SK-N-SH (cell line): ENCODE data around the gene SLC18A2.

ENCODE experiments used
- TEAD4 ChIP-seq: IDR thresholded peaks from 2 replicates; pipeline ENCODE4 v1.4.0; 2012; ENCODE audit warnings: mild to moderate bottlenecking, borderline replicate concordance; ENCODE audit not compliant: insufficient read depth
- TF ChIP-seq, protein P1 (sequence below): fragments of 200-600 bp; sonication (generic); IDR thresholded peaks from 2 replicates; pipeline ENCODE4 v1.6.1; 2017; ENCODE audit warnings: antibody characterized with exemption, mild to moderate bottlenecking, moderate library complexity
- TF ChIP-seq, protein P2 (sequence below): IDR thresholded peaks from 2 replicates; pipeline ENCODE4 v1.6.1; 2012; ENCODE audit warnings: mild to moderate bottlenecking, low read depth, low read length, moderate library complexity

DNA sequence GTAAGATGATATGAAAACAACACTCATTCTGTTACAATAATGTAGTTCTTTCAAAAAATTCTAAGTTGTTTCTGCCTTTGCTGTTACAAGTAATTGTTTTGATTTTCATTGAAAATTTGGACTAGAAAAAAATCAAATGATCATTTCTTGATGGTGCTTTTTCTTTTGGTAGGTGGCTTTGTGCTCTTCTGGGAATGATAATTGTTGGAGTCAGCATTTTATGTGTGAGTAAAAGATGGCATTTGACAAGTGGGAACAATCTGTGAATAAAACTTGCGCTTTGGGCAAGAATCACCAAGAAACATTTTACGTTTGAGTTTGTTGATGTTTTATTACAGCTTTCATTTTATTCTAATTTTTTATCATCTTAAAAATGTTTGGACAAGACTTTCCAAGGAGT lies 25.9 kb downstream of the SLC18A2 start:
- no peak for TF ChIP-seq TEAD4
- TF ChIP-seq, protein P1, sequence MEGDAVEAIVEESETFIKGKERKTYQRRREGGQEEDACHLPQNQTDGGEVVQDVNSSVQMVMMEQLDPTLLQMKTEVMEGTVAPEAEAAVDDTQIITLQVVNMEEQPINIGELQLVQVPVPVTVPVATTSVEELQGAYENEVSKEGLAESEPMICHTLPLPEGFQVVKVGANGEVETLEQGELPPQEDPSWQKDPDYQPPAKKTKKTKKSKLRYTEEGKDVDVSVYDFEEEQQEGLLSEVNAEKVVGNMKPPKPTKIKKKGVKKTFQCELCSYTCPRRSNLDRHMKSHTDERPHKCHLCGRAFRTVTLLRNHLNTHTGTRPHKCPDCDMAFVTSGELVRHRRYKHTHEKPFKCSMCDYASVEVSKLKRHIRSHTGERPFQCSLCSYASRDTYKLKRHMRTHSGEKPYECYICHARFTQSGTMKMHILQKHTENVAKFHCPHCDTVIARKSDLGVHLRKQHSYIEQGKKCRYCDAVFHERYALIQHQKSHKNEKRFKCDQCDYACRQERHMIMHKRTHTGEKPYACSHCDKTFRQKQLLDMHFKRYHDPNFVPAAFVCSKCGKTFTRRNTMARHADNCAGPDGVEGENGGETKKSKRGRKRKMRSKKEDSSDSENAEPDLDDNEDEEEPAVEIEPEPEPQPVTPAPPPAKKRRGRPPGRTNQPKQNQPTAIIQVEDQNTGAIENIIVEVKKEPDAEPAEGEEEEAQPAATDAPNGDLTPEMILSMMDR: no peak
- TF ChIP-seq, protein P2, sequence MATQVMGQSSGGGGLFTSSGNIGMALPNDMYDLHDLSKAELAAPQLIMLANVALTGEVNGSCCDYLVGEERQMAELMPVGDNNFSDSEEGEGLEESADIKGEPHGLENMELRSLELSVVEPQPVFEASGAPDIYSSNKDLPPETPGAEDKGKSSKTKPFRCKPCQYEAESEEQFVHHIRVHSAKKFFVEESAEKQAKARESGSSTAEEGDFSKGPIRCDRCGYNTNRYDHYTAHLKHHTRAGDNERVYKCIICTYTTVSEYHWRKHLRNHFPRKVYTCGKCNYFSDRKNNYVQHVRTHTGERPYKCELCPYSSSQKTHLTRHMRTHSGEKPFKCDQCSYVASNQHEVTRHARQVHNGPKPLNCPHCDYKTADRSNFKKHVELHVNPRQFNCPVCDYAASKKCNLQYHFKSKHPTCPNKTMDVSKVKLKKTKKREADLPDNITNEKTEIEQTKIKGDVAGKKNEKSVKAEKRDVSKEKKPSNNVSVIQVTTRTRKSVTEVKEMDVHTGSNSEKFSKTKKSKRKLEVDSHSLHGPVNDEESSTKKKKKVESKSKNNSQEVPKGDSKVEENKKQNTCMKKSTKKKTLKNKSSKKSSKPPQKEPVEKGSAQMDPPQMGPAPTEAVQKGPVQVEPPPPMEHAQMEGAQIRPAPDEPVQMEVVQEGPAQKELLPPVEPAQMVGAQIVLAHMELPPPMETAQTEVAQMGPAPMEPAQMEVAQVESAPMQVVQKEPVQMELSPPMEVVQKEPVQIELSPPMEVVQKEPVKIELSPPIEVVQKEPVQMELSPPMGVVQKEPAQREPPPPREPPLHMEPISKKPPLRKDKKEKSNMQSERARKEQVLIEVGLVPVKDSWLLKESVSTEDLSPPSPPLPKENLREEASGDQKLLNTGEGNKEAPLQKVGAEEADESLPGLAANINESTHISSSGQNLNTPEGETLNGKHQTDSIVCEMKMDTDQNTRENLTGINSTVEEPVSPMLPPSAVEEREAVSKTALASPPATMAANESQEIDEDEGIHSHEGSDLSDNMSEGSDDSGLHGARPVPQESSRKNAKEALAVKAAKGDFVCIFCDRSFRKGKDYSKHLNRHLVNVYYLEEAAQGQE: no peak
